DMS 273 (cell line): ENCODE measurements around the gene GNRHR.
"Not testable (repeated sequence)": the region's sequence is repeated elsewhere in the genome, so short reads cannot be mapped to it uniquely, and the experiment has no call there.

ENCODE experiments used
- DNase-seq: peaks from one replicate; lab custom pipeline; 2025; ENCODE audit not compliant: unreplicated experiment; lab: John Stamatoyannopoulos, UW

The GNRHR gene

DNA sequence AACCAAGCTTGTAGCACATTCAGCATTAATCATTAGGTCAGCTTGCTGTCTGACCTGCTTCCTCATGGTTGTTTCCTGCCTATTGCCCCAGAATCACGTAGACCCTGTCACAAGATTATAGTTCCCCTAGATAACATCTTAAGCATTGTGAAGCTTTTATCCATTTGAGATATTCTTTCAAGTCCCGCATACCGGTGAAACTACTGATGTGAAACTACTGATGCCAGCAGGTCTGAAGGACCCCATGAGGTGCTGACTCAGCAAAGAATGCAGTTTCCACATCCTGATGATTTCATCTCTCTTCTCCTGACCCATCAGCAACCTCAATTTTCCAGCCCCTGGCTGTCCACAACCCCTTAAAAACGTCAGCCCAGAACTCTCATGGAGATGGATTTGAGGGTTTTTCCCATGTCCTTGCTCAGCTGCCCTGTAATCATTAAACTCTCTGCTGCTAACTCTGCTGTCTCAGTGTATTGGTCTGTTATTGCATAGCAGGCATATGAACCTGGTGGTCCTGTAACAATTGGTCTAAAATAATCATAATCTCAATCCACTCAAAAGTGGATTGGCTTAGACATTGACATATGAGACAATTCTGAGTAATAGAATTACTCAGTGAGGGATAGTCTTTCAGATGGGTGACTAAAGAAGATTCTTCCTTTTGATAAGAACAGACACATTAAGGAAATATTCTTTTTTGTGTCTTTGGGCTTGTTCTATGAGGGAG lies 26.9 kb downstream of the GNRHR start:
- no peak for DNase-seq

DNA sequence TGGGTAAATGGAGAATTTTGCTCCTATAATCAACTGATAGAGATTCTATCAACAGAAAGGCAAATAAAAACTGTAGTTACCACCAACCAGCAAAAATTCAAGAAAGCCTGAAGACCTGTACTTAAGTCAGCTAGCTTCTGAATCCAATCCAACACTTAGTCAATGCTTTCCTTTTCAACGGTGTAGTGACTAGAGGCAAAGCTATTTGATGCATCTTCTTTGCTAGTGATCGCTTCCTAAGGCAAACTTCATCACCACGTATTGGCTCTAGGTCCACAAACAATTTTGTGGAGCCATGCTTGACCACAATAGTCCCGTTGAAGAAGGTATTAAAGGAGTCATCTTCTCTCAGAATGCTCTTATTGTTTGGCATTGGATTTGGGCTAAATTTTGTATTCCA lies 28.2 kb downstream of the GNRHR start:
- no peak for DNase-seq

DNA sequence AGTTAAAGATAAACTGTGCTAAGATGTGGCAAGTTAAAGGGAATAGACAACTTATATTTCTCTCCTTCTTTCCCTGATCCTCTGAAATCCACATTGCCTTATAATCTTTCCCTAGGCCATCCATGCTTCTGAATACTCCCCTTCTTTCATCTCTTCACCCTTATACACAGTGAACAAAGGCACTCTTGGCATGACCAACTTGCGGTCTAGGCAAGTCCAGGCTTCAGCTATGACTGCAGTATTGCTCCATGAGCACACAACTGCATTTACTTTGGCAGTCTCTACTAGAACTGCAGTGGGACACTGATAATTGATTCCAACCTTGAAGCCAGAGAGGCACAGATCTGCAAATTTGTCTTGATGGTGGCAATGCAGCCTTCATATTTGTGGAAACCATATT lies 29.1 kb downstream of the GNRHR start:
- no peak for DNase-seq

DNA sequence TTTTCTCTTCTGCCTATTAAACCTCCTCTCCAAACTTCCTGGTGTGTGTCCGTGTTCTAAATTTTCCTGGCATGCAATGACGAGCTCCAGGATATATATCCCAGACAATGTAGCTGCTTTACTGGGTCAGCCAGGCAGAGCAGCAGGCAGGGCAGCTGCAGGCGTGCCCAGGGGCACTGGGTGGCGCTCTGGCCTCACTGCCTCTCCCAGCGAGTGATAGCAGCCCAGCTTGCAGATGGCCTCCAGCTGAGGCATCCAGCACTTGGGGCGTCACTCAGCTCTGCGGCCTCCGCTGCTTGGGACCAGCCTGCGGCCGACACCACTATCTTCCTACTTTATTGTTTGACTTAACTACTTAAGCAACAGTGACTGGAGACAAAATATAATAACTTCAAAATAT lies 30.2 kb downstream of the GNRHR start:
- no peak for DNase-seq

DNA sequence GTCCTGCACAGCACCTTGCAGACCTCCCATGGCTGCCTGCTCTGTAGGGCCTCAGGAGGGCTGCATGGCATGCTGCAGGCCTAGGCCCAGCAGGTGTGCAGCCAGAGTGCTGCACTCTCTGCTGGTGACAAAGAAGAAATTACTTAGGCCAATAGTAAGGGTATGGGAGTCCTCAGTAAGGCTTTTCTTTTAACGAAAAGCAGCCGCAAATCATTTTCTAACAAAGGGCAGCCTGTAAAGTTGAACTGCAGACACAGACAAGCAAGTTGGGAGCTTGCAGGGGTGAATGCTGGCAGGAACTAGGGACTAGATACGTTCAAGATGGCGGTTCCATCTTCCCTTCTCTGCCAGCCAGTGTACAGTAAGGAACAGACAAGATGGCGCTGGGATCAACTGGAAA lies 30.8 kb downstream of the GNRHR start:
- no peak for DNase-seq

DNA sequence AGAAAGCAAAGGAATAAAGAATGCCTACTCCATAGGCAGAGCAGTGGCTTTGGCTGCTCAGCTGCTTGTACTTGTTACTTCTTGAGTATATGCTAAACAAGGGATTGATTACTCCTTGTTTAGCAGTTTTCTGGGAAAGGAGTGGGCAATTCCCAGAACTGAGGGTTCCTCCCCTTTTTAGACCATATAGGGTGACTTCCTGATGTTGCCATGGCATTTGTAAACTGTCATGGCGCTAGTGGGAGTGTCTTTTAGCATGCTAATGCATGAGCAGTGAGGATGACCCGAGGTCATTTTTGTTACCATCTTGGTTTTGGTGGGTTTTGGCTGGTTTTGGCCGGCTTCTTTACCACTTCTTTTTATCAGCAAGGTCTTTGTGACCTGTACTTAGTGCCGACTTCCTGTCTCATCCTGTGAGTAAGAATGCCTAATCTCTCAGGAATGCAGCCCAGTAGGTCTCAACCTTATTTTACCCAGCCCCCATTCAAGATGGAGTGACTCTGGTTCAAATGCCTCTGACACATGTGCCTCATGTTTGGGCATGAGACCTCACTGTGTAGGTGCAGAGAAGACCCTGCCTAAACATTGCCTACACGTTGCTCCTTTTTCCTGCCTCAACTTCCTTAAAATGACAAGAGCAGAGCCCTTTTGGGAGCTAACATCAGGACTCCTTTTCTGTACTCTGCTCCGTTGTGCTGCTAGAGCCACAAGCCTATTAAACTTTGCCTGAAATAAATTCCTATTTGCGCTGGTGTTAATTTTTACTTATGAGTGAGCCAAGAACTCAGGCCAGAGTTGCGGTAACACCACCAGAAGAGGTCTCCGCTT lies 32.2 kb downstream of the GNRHR start:
- no peak for DNase-seq

DNA sequence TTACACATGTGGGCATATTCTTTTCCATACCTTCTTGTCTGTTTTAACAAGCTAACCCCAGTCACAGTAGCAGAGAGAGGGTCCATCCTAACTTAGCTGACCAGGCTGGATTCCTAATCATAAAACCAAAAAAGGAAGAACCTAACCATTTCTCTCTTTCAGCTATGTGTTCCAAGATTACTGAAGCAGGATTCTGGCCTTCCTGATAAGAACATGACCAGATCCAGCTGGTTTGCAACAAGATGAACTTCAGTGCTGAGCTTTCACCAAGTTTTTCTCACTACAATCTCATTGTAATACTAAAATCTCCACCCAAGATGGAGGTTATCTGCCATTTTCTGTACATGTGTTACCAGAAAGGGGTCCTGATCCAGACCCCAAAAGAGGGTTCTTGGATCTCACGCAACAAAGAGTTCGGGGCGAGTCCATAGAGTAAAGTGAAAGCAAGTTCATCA lies 32.8 kb downstream of the GNRHR start:
- DNase-seq: no peak

DNA sequence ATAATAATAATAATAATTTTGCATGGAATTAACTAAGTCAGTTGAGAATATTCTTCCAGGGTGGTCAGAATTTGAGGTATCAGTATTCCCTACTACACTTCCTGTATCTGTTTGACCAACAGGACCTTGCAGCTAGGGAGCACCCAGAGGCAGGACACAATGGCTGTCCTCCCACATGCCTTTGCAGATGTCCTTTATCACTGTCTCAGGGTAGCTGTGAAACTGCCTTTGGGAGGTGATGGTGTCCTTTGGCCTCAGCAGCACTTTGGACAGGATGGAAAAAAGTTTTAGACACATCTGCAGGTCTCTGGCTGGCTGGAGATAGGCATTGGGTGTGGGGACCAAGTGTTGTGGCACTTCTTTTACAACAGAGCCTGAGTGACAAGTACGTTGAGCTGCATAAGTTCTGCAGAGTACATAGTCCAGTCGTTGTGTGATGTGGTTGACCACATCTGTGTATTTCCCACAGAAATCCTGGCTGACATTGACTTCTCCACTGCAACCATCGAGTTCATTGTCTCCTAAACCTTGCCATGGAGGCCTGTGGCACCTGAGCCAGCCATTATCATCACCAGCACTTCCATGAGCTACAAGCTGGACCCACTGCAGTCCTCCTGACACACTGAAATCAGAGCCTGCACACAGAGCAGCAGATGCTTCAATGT lies 34.1 kb downstream of the GNRHR start:
- no peak for DNase-seq

DNA sequence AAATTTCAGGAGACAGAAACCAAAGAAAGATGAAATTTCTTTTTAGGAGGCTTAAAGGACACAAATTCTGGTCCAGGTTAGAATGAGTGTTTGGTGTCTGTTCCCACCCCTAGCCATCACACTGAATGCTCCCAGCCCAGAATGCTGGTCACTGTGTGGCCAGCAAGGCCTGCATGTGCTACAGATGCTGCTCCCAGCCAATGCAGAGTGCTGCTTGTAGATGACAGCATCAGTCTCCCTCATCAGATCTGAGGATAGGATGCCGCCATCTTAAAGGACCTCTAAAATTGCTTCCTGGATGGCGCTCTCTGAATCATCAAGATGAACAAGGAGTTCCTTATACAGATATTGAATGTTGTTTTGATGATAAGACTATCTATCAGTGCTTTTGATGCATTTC lies 35.3 kb downstream of the GNRHR start:
- DNase-seq: no peak

DNA sequence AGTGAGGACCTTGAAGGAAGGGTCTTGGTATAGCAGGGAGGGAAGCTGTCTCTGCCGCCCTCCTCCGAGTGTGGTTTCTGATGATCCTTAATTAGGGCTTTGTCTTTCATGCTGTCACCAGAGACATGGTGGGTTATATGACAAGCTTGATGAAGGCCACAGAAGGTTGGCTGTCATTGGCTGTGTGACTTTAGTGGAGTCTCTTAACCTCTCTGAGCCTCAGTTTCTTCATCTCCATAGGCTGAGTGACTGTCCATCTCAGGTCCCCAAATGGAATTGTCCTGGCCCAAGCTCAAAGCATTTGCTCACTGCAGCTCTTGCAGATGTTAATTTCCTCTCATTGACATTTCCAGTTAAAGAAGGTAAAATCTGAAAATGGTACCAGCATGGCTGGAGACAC lies 36.6 kb downstream of the GNRHR start:
- DNase-seq: no peak

DNA sequence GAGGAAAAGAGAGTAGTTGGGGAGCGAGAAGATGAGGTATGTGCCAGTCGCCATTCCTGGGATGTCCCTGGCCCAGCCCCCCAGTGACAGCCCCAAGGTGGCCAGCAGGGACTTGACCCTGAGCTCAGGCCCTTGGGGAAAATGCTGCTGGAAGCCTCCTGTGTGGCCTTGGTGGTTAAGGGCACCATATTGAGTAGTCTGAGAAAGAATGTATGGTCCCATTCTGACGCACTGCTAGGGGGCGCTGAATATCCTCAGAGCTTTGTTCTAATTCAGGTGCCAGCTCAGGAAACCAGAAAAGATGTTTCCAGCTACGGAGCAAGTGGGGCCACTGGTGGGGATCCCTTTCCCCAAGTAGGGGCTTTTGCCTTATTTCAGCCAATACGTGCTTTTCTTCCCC lies 39.2 kb downstream of the GNRHR start:
- DNase-seq: no peak

DNA sequence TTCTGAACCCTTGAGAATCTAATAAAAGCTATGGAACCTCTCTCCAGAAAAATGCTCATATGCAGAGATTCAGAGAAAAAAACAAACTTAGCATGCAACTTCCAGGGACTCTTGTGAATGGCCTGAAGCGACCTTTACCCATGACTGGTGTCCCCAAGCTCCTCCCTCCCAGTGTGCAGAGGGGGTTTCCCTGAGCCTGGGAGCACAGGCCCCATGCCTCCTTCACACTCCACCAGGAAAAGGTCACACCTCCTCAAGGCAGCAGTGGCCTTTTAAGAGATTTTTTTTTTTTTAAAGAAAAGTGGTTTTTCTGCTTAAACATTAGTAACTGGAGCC lies 40.0 kb downstream of the GNRHR start:
- DNase-seq: no peak

DNA sequence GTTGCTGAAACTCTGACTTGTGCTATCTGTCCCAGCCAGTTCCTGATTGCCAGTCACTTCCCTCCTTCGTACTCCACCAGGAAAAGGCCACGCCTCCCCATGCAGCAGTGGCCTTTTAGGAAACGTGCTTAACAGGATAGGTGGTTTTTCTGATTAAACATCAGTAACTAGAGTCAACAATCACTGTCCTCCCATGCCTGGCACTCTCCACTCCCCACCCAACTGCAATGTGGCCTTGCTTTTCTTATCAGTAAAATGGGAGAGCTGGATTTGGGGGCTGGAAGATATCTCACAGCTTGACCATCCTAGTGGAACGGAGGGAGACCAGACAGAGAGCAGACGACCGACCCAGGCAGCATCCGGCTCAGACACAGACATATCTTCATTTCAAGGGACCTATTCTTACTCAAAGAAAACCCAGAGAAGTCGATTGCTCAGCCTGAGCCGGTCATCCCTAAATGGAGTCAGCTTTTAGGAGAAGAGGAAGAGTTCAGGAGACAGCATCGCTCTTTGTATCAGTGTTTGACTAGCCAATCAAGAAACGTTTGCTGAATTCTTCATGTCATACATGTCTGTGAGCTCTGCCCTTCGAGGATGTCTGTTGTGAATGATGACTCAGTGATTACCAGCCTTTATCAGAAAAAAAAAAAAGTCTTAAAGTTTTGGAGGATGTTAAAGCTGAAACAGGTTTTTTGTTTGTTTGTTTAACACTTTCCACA lies 40.5 kb downstream of the GNRHR start:
- no peak for DNase-seq

DNA sequence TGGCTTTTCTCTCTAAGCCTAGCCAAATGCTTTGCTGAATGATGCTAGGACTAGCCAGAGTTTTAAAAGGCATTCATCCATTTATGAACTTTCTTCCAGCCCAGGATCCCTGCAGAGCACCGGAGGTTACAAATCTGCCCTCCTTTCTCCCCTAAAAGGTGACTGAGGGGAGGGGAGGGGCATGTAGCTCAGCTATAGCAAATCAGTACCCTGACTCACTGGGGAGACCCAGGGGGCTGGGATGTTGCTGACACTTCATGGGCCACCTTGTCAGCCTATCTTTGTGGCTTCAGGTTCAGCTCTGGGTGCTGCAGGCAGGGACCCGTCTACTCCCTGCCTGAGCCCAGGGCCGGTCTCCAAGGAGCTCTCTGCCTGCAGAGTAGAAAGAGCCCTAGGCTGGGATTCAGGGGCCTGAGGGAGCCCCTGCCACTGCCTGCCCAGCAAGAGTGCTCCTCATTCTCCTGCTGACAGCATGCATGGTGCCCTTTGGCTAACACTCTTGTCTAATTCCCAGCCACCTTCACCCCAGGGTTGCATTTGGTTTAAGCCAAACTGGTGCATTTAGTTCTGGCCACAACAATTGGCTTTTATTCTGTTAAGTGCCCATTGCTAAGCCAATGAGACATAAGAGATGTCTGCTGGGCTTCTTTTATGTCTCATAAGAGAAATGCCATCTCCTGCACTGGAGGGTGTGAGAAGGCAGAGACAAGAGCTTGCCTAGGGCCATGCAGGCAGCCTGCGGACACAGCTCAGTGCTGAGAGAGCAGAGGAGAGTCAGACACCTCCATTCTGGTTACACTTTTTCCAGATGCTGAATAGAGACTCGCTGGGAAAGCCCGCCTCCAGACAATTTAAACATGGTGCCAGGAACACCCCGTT lies 41.3 kb downstream of the GNRHR start:
- no peak for DNase-seq

DNA sequence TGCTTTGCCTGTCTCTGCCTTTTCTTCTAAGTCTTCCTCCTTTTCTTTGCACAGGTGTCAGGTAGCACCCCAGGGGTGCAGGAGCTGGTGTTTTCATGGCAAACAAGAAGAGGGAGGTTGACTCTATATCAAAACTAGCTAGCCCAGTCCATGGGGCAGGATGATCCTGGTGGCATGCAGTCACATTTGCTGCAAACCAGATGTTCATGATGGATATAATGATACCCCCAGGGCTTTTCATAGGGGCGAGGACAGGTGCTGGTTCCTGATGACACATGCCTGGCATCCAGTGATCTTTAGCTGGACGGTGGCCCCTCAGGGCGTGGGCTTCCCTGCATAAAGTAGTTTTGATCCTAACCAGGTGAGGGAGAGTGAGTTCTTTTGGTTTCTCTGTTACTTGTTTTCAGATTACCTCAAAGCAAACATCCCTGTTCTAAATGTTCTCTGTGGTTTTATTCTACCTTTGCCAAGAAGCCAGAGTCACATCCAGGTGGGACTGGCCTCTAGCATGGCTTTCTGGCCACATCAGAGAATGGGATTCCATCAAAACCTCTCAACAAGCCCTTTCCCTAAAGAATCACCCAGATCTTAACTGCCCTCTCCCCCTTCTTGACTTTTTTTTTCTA lies 42.1 kb downstream of the GNRHR start:
- DNase-seq: no peak

DNA sequence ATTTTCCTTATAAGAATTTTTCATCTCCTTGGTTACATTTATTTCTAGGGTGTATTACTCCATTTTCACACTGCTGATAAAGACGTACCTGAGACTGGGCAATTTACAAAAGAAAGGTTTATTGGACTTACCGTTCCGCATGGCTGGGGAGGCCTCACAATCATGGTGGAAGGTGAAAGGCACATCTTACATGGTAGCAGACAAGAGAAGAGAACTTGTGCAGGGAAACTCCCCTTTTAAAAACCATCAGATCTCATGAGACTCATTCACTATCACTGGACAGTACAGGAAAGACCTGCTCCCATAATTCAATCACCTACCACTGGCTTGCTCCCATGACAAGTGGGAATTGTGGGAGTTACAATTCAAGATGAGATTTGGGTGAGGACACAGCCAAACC lies 47.5 kb downstream of the GNRHR start:
- DNase-seq: not testable (repeated sequence)

DNA sequence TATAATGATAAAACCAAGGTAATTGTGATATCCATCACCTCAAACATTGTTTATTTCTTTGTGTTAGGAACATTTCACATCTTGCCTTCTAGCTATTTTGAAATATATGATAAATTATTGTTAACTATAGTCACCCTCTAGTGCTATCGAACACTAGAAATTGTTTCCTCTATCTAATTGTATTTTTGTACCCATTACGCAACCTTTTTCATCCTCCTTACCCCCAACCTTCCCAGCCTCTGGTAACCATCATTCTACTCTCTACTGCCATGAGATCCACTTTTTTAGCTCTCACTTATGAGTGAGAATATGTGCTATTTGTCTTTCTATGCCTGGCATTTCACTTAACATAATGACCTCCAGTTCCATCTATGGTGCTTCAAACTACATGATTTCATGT lies 49.3 kb downstream of the GNRHR start:
- DNase-seq: no peak

DNA sequence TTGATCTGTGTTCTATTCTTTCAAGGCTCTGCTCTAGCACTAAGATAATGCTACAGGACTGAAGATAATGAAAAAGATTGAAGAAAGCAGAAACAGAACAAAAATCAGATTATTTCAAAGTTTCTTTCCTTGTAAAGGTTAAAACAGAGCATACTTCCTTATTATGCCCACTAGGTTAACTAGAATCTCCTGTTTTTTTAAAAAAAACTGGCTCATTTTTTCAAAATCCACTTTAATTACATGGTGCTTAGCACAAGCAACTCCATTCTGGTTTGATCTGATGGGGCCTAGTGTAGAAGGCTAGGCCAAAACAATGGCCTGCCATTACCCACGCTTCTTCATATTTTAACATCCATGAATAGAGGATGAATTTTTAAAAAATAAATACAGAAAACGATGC lies 52.0 kb downstream of the GNRHR start:
- DNase-seq: no peak

DNA sequence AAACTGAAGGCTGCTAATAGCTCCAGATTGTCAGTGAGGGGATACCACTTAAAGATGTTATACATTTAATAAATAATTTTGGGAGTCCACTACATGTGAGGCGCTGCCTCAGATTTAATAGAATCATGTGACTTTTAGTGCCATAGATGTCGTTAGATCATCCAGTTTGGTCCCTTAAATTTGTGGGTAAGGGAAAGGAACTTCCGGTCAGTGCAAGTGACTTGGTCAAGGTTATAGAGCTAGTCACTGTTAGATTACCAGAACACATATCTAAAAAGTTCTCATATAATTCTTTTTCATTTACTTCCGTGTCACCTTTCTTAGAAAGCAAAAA lies 52.7 kb downstream of the GNRHR start:
- DNase-seq: no peak
